Adrenal gland (tissue), 5 donors: Measurements from ENCODE around the gene CLCN7.

Experiments used
- POLR2A ChIP-seq, 2 donors: fragments of 450-650 bp; IDR thresholded peaks; one replicate each; pipeline ENCODE4 v1.6.1; 2017; ENCODE audit warnings: antibody characterized with exemption in 2 of 2, mild to moderate bottlenecking in 2 of 2, moderate library complexity in 1 of 2
- TF ChIP-seq, protein P1 (sequence below), 6 experiments: fragments of 450-650 bp in 4 of 6; fragments of 200-600 bp in 2 of 6; sonication (generic) in 1 of 6; IDR thresholded peaks; 1 replicate in 5 of 6; 2 replicates in 1 of 6; pipeline versions ENCODE4 v1.5.1 to v1.8.0; 2016 to 2021; ENCODE audit warnings: antibody characterized with exemption in 6 of 6, mild to moderate bottlenecking in 2 of 6, moderate library complexity in 1 of 6
- donor health status: DM: no; HTN: no; CAD: no.

DNA sequence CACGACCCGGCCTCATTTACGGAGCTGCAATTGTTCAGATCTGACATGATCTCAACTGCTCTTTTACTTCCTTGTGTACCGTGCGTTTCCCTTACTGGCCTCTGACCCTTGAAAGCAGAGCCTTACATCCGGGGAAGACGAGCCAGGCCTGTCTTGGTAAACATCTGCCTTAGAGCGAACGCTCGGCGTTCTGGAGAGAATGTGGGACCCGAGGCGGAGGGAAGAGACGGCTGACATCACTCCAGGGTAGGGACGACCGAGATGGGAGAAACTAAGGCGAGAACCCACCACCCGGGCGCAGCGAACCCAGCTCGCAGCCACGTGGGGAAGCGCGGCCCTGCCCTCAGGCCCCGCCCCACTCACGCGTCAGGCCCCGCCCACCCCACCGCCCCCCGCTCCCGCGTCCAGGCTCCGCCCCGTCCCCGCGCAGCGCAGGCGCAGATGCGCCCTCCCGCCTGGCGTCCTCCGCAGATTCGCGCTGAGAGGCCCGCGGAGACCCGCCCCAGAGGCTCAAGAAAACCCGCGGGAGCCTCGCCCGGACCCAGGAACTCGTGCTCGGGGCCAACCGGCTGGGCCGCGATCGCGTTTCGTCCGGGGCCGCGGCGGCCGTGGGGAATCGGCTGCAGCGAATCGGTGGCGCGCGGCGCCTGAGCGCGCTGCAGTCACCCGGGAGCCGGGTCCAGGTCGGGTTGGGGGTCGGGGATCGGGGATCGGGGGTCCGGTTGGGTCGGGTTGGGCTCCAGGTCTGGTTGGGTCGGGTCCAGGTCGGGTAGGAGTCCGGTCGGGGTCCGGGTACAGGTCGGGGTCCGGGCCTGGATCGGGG is 18.3 kb upstream of the CLCN7 start, which contains the start of gene TELO2:
- peak in 1 of 2 donors; percentile 44 for TF ChIP-seq POLR2A (IDR thresholded peaks at IDR 0.05)
- TF ChIP-seq, protein P1, sequence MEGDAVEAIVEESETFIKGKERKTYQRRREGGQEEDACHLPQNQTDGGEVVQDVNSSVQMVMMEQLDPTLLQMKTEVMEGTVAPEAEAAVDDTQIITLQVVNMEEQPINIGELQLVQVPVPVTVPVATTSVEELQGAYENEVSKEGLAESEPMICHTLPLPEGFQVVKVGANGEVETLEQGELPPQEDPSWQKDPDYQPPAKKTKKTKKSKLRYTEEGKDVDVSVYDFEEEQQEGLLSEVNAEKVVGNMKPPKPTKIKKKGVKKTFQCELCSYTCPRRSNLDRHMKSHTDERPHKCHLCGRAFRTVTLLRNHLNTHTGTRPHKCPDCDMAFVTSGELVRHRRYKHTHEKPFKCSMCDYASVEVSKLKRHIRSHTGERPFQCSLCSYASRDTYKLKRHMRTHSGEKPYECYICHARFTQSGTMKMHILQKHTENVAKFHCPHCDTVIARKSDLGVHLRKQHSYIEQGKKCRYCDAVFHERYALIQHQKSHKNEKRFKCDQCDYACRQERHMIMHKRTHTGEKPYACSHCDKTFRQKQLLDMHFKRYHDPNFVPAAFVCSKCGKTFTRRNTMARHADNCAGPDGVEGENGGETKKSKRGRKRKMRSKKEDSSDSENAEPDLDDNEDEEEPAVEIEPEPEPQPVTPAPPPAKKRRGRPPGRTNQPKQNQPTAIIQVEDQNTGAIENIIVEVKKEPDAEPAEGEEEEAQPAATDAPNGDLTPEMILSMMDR (IDR thresholded peaks at IDR 0.05): peak in 2 of 6 experiments; percentile 27 to 34
